CD8-positive, alpha-beta memory T cell (primary cell): ENCODE results near the gene RAB3GAP2. TPM values are rescaled to one million over a fixed set of nuclear protein-coding genes. Genes with fewer than 3 reads are reported as not detected.
"Not testable (repeated sequence)": the region's sequence is repeated elsewhere in the genome, so short reads cannot be mapped to it uniquely, and the experiment has no call there.

ENCODE experiments used
- CTCF ChIA-PET: fragments of 350-600 bp; sonication (Branson Sonifier 250); formaldehyde crosslinking; loops from one replicate; lab custom pipeline; 2021; ENCODE audit warnings: antibody characterized with exemption; lab: Charles Lee
- POLR2A ChIA-PET: fragments of 350-600 bp; sonication (Branson Sonifier 250); formaldehyde crosslinking; loops from one replicate; lab custom pipeline; 2021; ENCODE audit warnings: antibody characterized with exemption; lab: Charles Lee
- DNase-seq, 5 donors: peaks; one replicate each; pipeline versions ENCODE4 v3.0.0 to v3.0.0-alpha.2; 2020 to 2022; ENCODE audit warnings: mixed read lengths in 1 of 5
- H3K27ac ChIP-seq: one replicate; pipeline ENCODE4 v1.7.0; 2013; ENCODE audit warnings: low read depth, mild to moderate bottlenecking, low read length, moderate library complexity
- H3K27me3 ChIP-seq: 2 replicates; pipeline ENCODE4 v1.7.0; 2013; ENCODE audit warnings: low read length, mild to moderate bottlenecking; ENCODE audit not compliant: insufficient read depth, poor library complexity, severe bottlenecking
- H3K36me3 ChIP-seq: 2 replicates; pipeline ENCODE4 v1.7.0; 2013; ENCODE audit warnings: mild to moderate bottlenecking, low read length, moderate library complexity; ENCODE audit not compliant: insufficient read depth
- H3K4me1 ChIP-seq: 2 replicates; pipeline ENCODE4 v1.7.0; 2013; ENCODE audit warnings: mild to moderate bottlenecking, low read length, moderate library complexity; ENCODE audit not compliant: insufficient read depth
- H3K4me3 ChIP-seq: 2 replicates; pipeline ENCODE4 v1.7.0; 2013; ENCODE audit warnings: mild to moderate bottlenecking, low read length
- H3K9me3 ChIP-seq: 2 replicates; pipeline ENCODE4 v1.7.0; 2013; ENCODE audit warnings: mild to moderate bottlenecking, low read length
- H3K27ac Mint-ChIP-seq, 8 donors: one replicate each; pipeline ENCODE4 v1.8.0; 2020 to 2021; ENCODE audit warnings: mixed read lengths in 8 of 8, mild to moderate bottlenecking in 6 of 8, inconsistent platforms in 3 of 8, moderate library complexity in 3 of 8
- H3K27me3 Mint-ChIP-seq, 2 donors: one replicate each; pipeline ENCODE4 v1.8.0; 2020 to 2021; ENCODE audit warnings: mixed read lengths in 2 of 2, mild to moderate bottlenecking in 1 of 2, moderate library complexity in 1 of 2
- H3K36me3 Mint-ChIP-seq, 3 donors: one replicate each; pipeline ENCODE4 v1.8.0; 2020 to 2021; ENCODE audit warnings: mixed read lengths in 3 of 3, inconsistent platforms in 1 of 3, mild to moderate bottlenecking in 1 of 3
- H3K4me1 Mint-ChIP-seq, 3 donors: one replicate each; pipeline ENCODE4 v1.8.0; 2020 to 2021; ENCODE audit warnings: mixed read lengths in 3 of 3, inconsistent platforms in 1 of 3, mild to moderate bottlenecking in 1 of 3
- H3K4me3 Mint-ChIP-seq, 7 donors: one replicate each; pipeline ENCODE4 v1.8.0; 2020 to 2021; ENCODE audit warnings: mixed read lengths in 7 of 7, mild to moderate bottlenecking in 6 of 7, moderate library complexity in 4 of 7, inconsistent platforms in 2 of 7
- H3K9me3 Mint-ChIP-seq, 5 donors: one replicate each; pipeline ENCODE4 v1.8.0; 2020 to 2022; ENCODE audit warnings: mixed read lengths in 5 of 5, mild to moderate bottlenecking in 3 of 5, moderate library complexity in 2 of 5, inconsistent platforms in 1 of 5
- polyA plus RNA-seq: library from polyadenylated mRNA; unstranded; fragments of 300-500 nt; fragmentation: Illumina TruSeq; gene quantifications from one replicate; pipeline ENCODE4 v1.2.3, GENCODE V29; 2021
- total RNA-seq, 2 experiments: library from RNA; stranded (reverse); gene quantifications; one replicate each; pipeline ENCODE4 v1.2.3, GENCODE V29; 2021

RAB3GAP2 gene
- total and polyA plus RNA-seq, 3 experiments from 2014 or later: 26.3 to 44.8 (median 41.8) TPM

DNA sequence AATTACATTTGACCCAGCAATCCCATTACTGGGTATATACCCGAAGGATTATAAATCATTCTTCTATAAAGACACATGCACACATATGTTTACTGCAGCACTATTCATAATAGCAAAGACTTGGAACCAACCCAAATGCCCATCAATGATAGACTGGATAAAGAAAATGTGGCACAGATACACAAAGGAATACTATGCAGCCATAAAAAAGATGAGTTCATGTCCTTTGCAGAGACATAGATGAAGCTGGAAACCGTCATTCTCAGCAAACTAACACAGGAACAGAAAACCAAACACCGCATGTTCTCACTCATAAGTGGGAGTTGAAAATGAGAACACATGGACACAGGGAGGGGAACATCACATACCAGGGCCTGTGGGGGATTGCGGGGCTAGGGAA, 102.4 kb downstream of the RAB3GAP2 start:
- H3K4me3 Mint-ChIP-seq, DNase-seq, H3K27me3 Mint-ChIP-seq, H3K9me3 Mint-ChIP-seq, CTCF ChIA-PET, H3K4me1 Mint-ChIP-seq, H3K9me3 ChIP-seq, H3K4me3 ChIP-seq, H3K4me1 ChIP-seq, H3K27ac ChIP-seq, H3K27ac Mint-ChIP-seq, POLR2A ChIA-PET, H3K27me3 ChIP-seq: not testable (repeated sequence)
- peaks cover 26% of the 10 kb centered on the region for H3K36me3 ChIP-seq
- peaks cover 35 to 85% (median 40%) of the 10 kb centered on the region in 3 donors for H3K36me3 Mint-ChIP-seq

DNA sequence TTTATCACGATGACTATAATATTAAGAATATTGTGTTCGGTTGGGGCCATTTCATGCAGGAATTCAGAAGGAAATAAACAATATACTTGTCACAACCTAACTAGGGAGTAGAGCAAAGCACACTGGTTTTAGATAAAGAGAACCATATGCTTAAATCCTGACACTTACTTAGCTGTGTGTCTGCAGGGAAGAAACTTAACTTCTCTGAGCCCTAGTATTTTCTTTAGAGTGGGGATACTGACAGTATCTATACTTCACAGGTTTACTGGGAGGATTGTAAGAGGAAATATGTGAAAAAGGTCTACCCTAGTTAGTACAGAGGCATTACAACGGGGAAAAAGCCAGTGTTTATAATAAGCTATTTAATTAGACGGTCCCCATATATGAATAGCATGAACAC, 105.4 kb downstream of the RAB3GAP2 start:
- POLR2A ChIA-PET: no interaction called here
- H3K9me3 Mint-ChIP-seq: peaks cover 0 to 3% (median 0%) of the 10 kb centered on the region in 5 donors
- H3K36me3 Mint-ChIP-seq: peaks cover 28 to 68% (median 31%) of the 10 kb centered on the region in 3 donors
- no peak overlapping the region for H3K27ac Mint-ChIP-seq
- CTCF ChIA-PET: no interaction called here
- no peak for DNase-seq
- H3K4me3 Mint-ChIP-seq: no peak overlapping the region
- H3K4me1 Mint-ChIP-seq: no peaks in the 10 kb centered on the region
- Histone ChIP-seq H3K4me3 (no peak overlapping the region), H3K4me1 (no peaks in the 10 kb centered on the region), H3K9me3 (no peaks in the 10 kb centered on the region), H3K27me3 (no peaks in the 10 kb centered on the region), H3K36me3 (peaks cover 21% of the 10 kb centered on the region), H3K27ac (no peak overlapping the region)
- H3K27me3 Mint-ChIP-seq: no peaks in the 10 kb centered on the region

GRCh38 chr1:220164517-220164916, 107.7 kb downstream of the RAB3GAP2 start:
- Histone ChIP-seq H3K36me3 (peaks cover 23% of the 10 kb centered on the region), H3K4me3 (no peak overlapping the region), H3K27me3 (no peaks in the 10 kb centered on the region), H3K9me3 (no peaks in the 10 kb centered on the region), H3K27ac (no peak overlapping the region), H3K4me1 (no peaks in the 10 kb centered on the region)
- POLR2A ChIA-PET: no interaction called here
- CTCF ChIA-PET: interaction anchor here (1.7 kb wide), 1 partner anchor 22 kb away, joined by 4 read pairs; no protein-coding TSS in a partner anchor
- Mint-ChIP-seq H3K4me1 (no peaks in the 10 kb centered on the region), H3K36me3 (peaks cover 6 to 64% (median 22%) of the 10 kb centered on the region in 3 donors), H3K27me3 (no peaks in the 10 kb centered on the region), H3K4me3 (no peak overlapping the region), H3K27ac (peak overlapping the region in 1 of 8 donors; percentile 43), H3K9me3 (no peaks in the 10 kb centered on the region)
- no peak for DNase-seq

GRCh38 chr1:220164116-220164515, 108.1 kb downstream of the RAB3GAP2 start:
- Mint-ChIP-seq H3K27me3 (no peaks in the 10 kb centered on the region), H3K36me3 (peaks cover 2 to 61% (median 19%) of the 10 kb centered on the region in 3 donors), H3K4me3 (no peak overlapping the region), H3K27ac (peak overlapping the region in 2 of 8 donors; percentile 43 to 73), H3K4me1 (no peaks in the 10 kb centered on the region), H3K9me3 (no peaks in the 10 kb centered on the region)
- DNase-seq: no peak
- H3K36me3 ChIP-seq: peaks cover 23% of the 10 kb centered on the region
- CTCF ChIA-PET: interaction anchor here (0.6 to 1.7 kb wide), 2 partner anchors 8 to 22 kb away, joined by 3 to 4 read pairs; no protein-coding TSS in a partner anchor
- POLR2A ChIA-PET: no interaction called here
- no peaks in the 10 kb centered on the region for H3K9me3 ChIP-seq
- no peaks in the 10 kb centered on the region for H3K27me3 ChIP-seq
- no peaks in the 10 kb centered on the region for H3K4me1 ChIP-seq
- no peak overlapping the region for H3K27ac ChIP-seq
- H3K4me3 ChIP-seq: no peak overlapping the region

GRCh38 chr1:220160027-220160426, 112.2 kb downstream of the RAB3GAP2 start:
- Mint-ChIP-seq H3K4me1 (peaks cover 16 to 24% (median 23%) of the 10 kb centered on the region in 3 donors), H3K9me3 (no peaks in the 10 kb centered on the region), H3K27me3 (no peaks in the 10 kb centered on the region), H3K4me3 (no peak overlapping the region), H3K27ac (peak overlapping the region in 5 of 8 donors; percentile 2 to 58 (median 12)), H3K36me3 (peaks cover 11 to 64% (median 17%) of the 10 kb centered on the region in 3 donors)
- ChIA-PET CTCF (interaction anchor here (1.0 kb wide), 1 partner anchor 47 kb away, joined by 3 read pairs; no protein-coding TSS in a partner anchor), POLR2A (no interaction called here)
- Histone ChIP-seq H3K4me1 (peaks cover 5% of the 10 kb centered on the region), H3K27me3 (no peaks in the 10 kb centered on the region), H3K36me3 (peaks cover 25% of the 10 kb centered on the region), H3K27ac (no peak overlapping the region), H3K9me3 (no peaks in the 10 kb centered on the region), H3K4me3 (no peak overlapping the region)
- DNase-seq: no peak

- Histone ChIP-seq H3K4me3 (no peak overlapping the region), H3K4me1 (peaks cover 5% of the 10 kb centered on the region), H3K9me3 (no peaks in the 10 kb centered on the region), H3K36me3 (peaks cover 30% of the 10 kb centered on the region), H3K27ac (no peak overlapping the region), H3K27me3 (no peaks in the 10 kb centered on the region)
- DNase-seq: no peak
- H3K27me3 Mint-ChIP-seq: no peaks in the 10 kb centered on the region
- H3K4me3 Mint-ChIP-seq: no peak overlapping the region
- POLR2A ChIA-PET: no interaction called here
- H3K36me3 Mint-ChIP-seq: peaks cover 11 to 65% (median 20%) of the 10 kb centered on the region in 3 donors
- H3K4me1 Mint-ChIP-seq: peaks cover 16 to 24% (median 23%) of the 10 kb centered on the region in 3 donors
- CTCF ChIA-PET: no interaction called here
- H3K27ac Mint-ChIP-seq: peak overlapping the region in 1 of 8 donors; percentile 29
- no peaks in the 10 kb centered on the region for H3K9me3 Mint-ChIP-seq
Observed at GRCh38 chr1:220159041-220159440, 113.2 kb downstream of the RAB3GAP2 start.

DNA sequence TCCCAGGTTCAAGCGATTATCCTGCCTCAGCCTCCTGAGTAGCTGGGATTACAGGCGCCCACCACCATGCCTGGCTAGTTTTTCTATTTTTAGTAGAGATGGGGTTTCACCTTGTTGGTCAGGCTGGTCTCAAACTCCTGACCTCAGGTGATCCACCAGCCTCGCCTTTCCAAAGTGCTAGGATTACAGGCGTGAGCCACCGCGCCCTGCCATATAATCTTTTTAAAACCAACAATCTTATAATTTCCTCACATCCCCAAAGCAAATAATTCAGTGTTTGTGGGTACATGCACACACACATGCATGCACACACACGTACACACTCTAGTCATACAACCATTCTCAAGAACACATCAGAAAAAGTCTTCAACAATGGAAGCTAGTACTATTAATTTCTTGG, 113.7 kb downstream of the RAB3GAP2 start:
- H3K27me3 Mint-ChIP-seq, CTCF ChIA-PET, H3K27me3 ChIP-seq: not testable (repeated sequence)

DNA sequence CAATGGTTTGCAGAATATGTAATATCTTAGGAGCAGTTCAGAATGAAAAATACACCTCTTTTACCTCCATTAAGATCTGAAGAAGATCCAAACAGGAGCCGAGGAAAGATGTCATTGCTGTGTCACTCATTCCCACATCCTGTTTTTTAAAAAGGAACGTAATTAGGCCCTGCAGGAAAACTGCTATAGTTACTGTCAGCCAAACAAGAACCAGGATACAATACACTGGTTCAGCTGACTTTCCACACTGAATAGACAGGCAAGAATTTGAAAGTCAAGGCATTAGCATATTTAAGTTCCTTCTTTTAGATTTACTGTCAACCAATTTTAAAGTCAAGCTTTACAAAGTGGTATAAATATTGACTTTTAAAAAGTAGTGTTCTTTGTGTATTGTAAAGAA, 114.5 kb downstream of the RAB3GAP2 start:
- H3K27ac Mint-ChIP-seq: peak overlapping the region in 5 of 8 donors; percentile 7 to 78 (median 34)
- DNase-seq: no peak
- Histone ChIP-seq H3K4me1 (peaks cover 5% of the 10 kb centered on the region), H3K27me3 (no peaks in the 10 kb centered on the region), H3K4me3 (no peak overlapping the region), H3K27ac (no peak overlapping the region), H3K9me3 (no peaks in the 10 kb centered on the region), H3K36me3 (peaks cover 30% of the 10 kb centered on the region)
- no peaks in the 10 kb centered on the region for H3K9me3 Mint-ChIP-seq
- no peaks in the 10 kb centered on the region for H3K27me3 Mint-ChIP-seq
- ChIA-PET POLR2A (no interaction called here), CTCF (no interaction called here)
- peaks cover 16 to 24% (median 23%) of the 10 kb centered on the region in 3 donors for H3K4me1 Mint-ChIP-seq
- H3K4me3 Mint-ChIP-seq: no peak overlapping the region
- H3K36me3 Mint-ChIP-seq: peaks cover 11 to 73% (median 20%) of the 10 kb centered on the region in 3 donors

More for the DNA sequence above, 113.7 kb downstream of the RAB3GAP2 start:
- H3K9me3 ChIP-seq, DNase-seq, POLR2A ChIA-PET, H3K4me3 ChIP-seq, H3K9me3 Mint-ChIP-seq, H3K4me1 ChIP-seq, H3K27ac ChIP-seq: not testable (repeated sequence)
- peaks cover 11 to 67% (median 20%) of the 10 kb centered on the region in 3 donors for H3K36me3 Mint-ChIP-seq
- H3K36me3 ChIP-seq: peaks cover 30% of the 10 kb centered on the region
- H3K4me3 Mint-ChIP-seq: peak overlapping the region in 1 of 7 donors; percentile 41
- H3K4me1 Mint-ChIP-seq: peaks cover 16 to 24% (median 23%) of the 10 kb centered on the region in 3 donors
- H3K27ac Mint-ChIP-seq: peak overlapping the region in 6 of 8 donors; percentile 6 to 60 (median 26)
